Neural cell (in vitro differentiated cells): ENCODE results near the gene UBASH3B. TPM values are rescaled to one million over a fixed set of nuclear protein-coding genes. Genes with fewer than 3 reads are reported as not detected.

Experiments
- H2AFZ ChIP-seq: fragments of 200-600, 300-800 bp; sonication (generic), shearing (Covaris generic); 2 replicates; pipeline ENCODE4 v1.6.0; 2014; ENCODE audit warnings: low read depth, mild to moderate bottlenecking, antibody characterized with exemption, low read length, moderate library complexity
- H3F3A ChIP-seq: fragments of 200-600 bp; shearing (Covaris generic); 2 replicates; pipeline ENCODE4 v1.6.1; 2016; ENCODE audit warnings: mild to moderate bottlenecking, moderate library complexity, mixed read lengths, antibody characterized with exemption, low read length; ENCODE audit not compliant: insufficient read depth, poor library complexity, severe bottlenecking
- H3K27ac ChIP-seq: fragments of 200-600, 300-800 bp; sonication (generic), shearing (Covaris generic); 2 replicates; pipeline ENCODE4 v1.5.1; 2014; ENCODE audit warnings: mild to moderate bottlenecking, low read length, moderate library complexity
- H3K27me3 ChIP-seq: fragments of 300-800, 200-600 bp; sonication (generic), shearing (Covaris generic); 2 replicates; pipeline ENCODE4 v1.6.0; 2014; ENCODE audit warnings: mild to moderate bottlenecking, low read depth, low read length, moderate library complexity; ENCODE audit not compliant: insufficient read depth
- H3K36me3 ChIP-seq: fragments of 300-800, 200-600 bp; sonication (generic), shearing (Covaris generic); 2 replicates; pipeline ENCODE4 v1.5.1; 2014; ENCODE audit warnings: mild to moderate bottlenecking, antibody characterized with exemption, low read length, moderate library complexity; ENCODE audit not compliant: insufficient read depth
- H3K4me2 ChIP-seq: fragments of 300-800, 200-600 bp; sonication (generic), shearing (Covaris generic); 2 replicates; pipeline ENCODE4 v1.6.0; 2014; ENCODE audit warnings: mild to moderate bottlenecking, low read length
- H3K4me3 ChIP-seq: fragments of 300-800, 200-600 bp; sonication (generic), shearing (Covaris generic); 2 replicates; pipeline ENCODE4 v1.5.1; 2014; ENCODE audit warnings: mild to moderate bottlenecking, low read length, moderate library complexity
- H3K79me2 ChIP-seq: fragments of 200-600 bp; shearing (Covaris generic); replicated peaks from 2 replicates; pipeline ENCODE4 v1.6.0; 2014; ENCODE audit warnings: mild to moderate bottlenecking, low read length, moderate library complexity; ENCODE audit not compliant: insufficient read depth
- H3K9ac ChIP-seq: fragments of 300-800, 200-600 bp; sonication (generic), shearing (Covaris generic); 2 replicates; pipeline ENCODE4 v1.6.1; 2016; ENCODE audit warnings: mild to moderate bottlenecking, low read length, mixed read lengths
- H3K9me2 ChIP-seq: fragments of 200-600 bp; shearing (Covaris generic); 2 replicates; pipeline ENCODE4 v1.6.1; 2016; ENCODE audit warnings: mild to moderate bottlenecking, low read length, mixed read lengths; ENCODE audit not compliant: insufficient read depth
- H3K9me3 ChIP-seq: fragments of 200-600, 300-800 bp; sonication (generic), shearing (Covaris generic); 2 replicates; pipeline ENCODE4 v1.6.1; 2016; ENCODE audit warnings: mild to moderate bottlenecking, mixed run types, low read length, moderate library complexity, mixed read lengths
- H4K20me1 ChIP-seq: fragments of 200-600 bp; shearing (Covaris generic); 2 replicates; pipeline ENCODE4 v1.6.1; 2016; ENCODE audit warnings: mild to moderate bottlenecking, mixed run types; ENCODE audit not compliant: insufficient read depth
- EP300 ChIP-seq: fragments of 450-650 bp; conservative IDR thresholded peaks from 2 replicates; pipeline ENCODE4 v1.6.1; 2014; ENCODE audit warnings: antibody characterized with exemption, mild to moderate bottlenecking, moderate library complexity; ENCODE audit not compliant: poor library complexity, severe bottlenecking
- EZH2 ChIP-seq: fragments of 200-600, 300-800 bp; shearing (Covaris generic), sonication (generic); IDR thresholded peaks from 2 replicates; pipeline ENCODE4 v1.6.1; 2014; ENCODE audit warnings: antibody characterized with exemption, low read length, borderline replicate concordance, mild to moderate bottlenecking; ENCODE audit not compliant: insufficient read depth, poor library complexity, severe bottlenecking
- MXI1 ChIP-seq: fragments of 450-650 bp; conservative IDR thresholded peaks from 2 replicates; pipeline ENCODE4 v1.6.1; 2014; ENCODE audit warnings: antibody characterized with exemption, mild to moderate bottlenecking; ENCODE audit not compliant: poor library complexity, severe bottlenecking
- POLR2AphosphoS5 ChIP-seq: IDR thresholded peaks from 2 replicates; pipeline ENCODE4 v1.6.1; 2012
- RAD21 ChIP-seq: fragments of 450-650 bp; conservative IDR thresholded peaks from 2 replicates; pipeline ENCODE4 v1.6.1; 2014; ENCODE audit warnings: antibody characterized with exemption, mild to moderate bottlenecking, moderate library complexity
- SMC3 ChIP-seq: fragments of 450-650 bp; conservative IDR thresholded peaks from 2 replicates; pipeline ENCODE4 v1.6.1; 2014; ENCODE audit warnings: antibody characterized with exemption, mild to moderate bottlenecking, moderate library complexity; ENCODE audit not compliant: poor library complexity
- TAF1 ChIP-seq: IDR thresholded peaks from 2 replicates; pipeline ENCODE4 v1.6.1; 2012; ENCODE audit warnings: low read depth
- polyA plus RNA-seq: library from polyadenylated mRNA; depleted of rRNA; stranded (reverse); fragments of >200 nt; gene quantifications from 2 replicates; pipeline ENCODE4 v1.2.3, GENCODE V29; 2014
- TF ChIP-seq, protein P1 (sequence below): IDR thresholded peaks from 2 replicates; pipeline ENCODE4 v1.6.1; 2012; ENCODE audit warnings: borderline replicate concordance
- TF ChIP-seq, protein P2 (sequence below): fragments of 450-650 bp; IDR thresholded peaks from 2 replicates; pipeline ENCODE4 v1.5.1; 2014; ENCODE audit warnings: antibody characterized with exemption, mild to moderate bottlenecking, moderate library complexity; ENCODE audit not compliant: poor library complexity, severe bottlenecking

The UBASH3B gene
- polyA plus RNA-seq, 1 donor from 2014 or later = 4.2 TPM

DNA sequence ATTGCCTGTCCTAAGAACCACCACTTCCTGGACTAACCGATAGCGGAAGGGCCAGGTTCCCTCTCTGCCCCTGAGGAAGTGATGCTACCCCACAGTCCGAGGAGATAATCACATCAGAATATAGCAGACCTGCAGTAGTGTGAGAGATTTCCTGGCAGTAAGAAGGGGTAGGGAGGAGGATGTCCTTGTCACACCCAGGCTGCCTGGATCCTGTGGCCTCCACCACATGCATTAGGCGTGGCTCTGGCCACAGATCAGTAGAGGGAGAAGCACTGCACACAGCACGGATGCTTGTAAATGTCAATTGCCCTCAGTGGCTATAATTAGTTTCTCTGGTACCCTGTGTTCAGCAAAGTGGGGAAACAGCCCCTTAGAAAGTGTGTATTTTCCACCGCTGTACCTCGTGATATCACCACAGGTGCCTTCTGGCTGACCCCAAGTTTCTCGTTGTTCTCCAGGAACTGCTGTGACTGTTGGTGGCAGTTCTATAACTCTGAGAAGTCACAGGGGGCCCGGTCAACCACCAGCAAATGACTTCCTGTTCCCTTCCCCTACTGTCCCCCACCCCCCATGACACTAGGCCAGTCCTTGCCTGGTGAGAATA lies 61.8 kb downstream of the UBASH3B start:
- Histone ChIP-seq H3K36me3 (no peaks in the 10 kb centered on the region), H3K9me2 (no peaks in the 10 kb centered on the region), H3K27me3 (no peaks in the 10 kb centered on the region), H3K9me3 (no peaks in the 10 kb centered on the region), H3K9ac (no peak overlapping the region), H3K27ac (no peak overlapping the region), H4K20me1 (no peaks in the 10 kb centered on the region), H3K79me2 (no peaks in the 10 kb centered on the region), H3F3A (no peaks in the 10 kb centered on the region), H2AFZ (no peak overlapping the region), H3K4me3 (no peak overlapping the region), H3K4me2 (no peak overlapping the region)
- TF ChIP-seq MXI1 (no peak), EZH2 (no peak), RAD21 (no peak), SMC3 (no peak), EP300 (no peak), POLR2AphosphoS5 (no peak), TAF1 (no peak)
- TF ChIP-seq, protein P1, sequence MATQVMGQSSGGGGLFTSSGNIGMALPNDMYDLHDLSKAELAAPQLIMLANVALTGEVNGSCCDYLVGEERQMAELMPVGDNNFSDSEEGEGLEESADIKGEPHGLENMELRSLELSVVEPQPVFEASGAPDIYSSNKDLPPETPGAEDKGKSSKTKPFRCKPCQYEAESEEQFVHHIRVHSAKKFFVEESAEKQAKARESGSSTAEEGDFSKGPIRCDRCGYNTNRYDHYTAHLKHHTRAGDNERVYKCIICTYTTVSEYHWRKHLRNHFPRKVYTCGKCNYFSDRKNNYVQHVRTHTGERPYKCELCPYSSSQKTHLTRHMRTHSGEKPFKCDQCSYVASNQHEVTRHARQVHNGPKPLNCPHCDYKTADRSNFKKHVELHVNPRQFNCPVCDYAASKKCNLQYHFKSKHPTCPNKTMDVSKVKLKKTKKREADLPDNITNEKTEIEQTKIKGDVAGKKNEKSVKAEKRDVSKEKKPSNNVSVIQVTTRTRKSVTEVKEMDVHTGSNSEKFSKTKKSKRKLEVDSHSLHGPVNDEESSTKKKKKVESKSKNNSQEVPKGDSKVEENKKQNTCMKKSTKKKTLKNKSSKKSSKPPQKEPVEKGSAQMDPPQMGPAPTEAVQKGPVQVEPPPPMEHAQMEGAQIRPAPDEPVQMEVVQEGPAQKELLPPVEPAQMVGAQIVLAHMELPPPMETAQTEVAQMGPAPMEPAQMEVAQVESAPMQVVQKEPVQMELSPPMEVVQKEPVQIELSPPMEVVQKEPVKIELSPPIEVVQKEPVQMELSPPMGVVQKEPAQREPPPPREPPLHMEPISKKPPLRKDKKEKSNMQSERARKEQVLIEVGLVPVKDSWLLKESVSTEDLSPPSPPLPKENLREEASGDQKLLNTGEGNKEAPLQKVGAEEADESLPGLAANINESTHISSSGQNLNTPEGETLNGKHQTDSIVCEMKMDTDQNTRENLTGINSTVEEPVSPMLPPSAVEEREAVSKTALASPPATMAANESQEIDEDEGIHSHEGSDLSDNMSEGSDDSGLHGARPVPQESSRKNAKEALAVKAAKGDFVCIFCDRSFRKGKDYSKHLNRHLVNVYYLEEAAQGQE = no peak
- TF ChIP-seq, protein P2, sequence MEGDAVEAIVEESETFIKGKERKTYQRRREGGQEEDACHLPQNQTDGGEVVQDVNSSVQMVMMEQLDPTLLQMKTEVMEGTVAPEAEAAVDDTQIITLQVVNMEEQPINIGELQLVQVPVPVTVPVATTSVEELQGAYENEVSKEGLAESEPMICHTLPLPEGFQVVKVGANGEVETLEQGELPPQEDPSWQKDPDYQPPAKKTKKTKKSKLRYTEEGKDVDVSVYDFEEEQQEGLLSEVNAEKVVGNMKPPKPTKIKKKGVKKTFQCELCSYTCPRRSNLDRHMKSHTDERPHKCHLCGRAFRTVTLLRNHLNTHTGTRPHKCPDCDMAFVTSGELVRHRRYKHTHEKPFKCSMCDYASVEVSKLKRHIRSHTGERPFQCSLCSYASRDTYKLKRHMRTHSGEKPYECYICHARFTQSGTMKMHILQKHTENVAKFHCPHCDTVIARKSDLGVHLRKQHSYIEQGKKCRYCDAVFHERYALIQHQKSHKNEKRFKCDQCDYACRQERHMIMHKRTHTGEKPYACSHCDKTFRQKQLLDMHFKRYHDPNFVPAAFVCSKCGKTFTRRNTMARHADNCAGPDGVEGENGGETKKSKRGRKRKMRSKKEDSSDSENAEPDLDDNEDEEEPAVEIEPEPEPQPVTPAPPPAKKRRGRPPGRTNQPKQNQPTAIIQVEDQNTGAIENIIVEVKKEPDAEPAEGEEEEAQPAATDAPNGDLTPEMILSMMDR = no peak

DNA sequence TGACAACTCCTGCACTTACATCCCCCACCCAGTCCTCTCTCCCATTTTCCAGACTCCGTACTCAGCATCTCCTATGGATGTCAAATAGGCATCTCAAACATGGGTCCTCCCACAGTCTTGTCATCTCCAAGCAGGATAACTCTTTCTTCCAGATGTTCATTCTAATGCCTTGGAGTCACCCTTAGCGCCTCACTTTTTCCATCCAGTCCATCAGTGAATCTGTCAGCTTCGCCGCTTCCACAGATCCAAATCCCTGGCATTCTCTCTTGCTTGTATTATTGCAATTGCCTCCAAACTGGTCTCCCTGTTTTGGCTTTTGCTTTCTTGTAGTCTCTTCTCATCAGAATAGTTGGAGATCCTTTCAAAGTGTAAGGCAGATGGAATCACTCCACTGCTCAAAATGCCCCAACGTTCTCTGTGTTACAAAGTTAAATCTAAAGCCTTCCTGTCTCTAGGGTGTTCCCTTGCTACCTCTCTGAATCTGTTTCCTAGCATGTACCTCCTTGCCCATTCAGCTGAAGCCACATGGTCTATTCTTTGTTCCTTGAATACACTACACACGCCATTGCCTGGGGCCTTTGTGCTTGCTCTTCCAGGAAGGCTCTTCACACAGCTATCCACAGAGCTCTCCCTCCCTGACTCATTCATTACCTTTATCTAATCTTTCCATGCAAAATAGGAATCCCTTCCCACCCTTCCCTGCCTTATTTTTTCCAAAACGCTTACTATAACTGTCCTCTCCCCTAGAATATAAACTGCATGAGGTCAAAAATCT lies 64.8 kb downstream of the UBASH3B start:
- Histone ChIP-seq H2AFZ (no peak overlapping the region), H3K9ac (no peak overlapping the region), H3K4me2 (no peak overlapping the region), H3K79me2 (no peaks in the 10 kb centered on the region), H3K9me2 (no peaks in the 10 kb centered on the region), H3K27me3 (no peaks in the 10 kb centered on the region), H4K20me1 (no peaks in the 10 kb centered on the region), H3F3A (no peaks in the 10 kb centered on the region), H3K36me3 (no peaks in the 10 kb centered on the region), H3K9me3 (no peaks in the 10 kb centered on the region), H3K4me3 (no peak overlapping the region), H3K27ac (no peak overlapping the region)
- TF ChIP-seq MXI1 (no peak), SMC3 (no peak), RAD21 (no peak)
